Measurements from ENCODE around the gene LRRC8E.
A peak's percentile ranks its signal among the peaks of the same experiment; 100 is the strongest.
"Not testable (repeated sequence)": the region's sequence is repeated elsewhere in the genome, so short reads cannot be mapped to it uniquely, and the experiment has no call there.

Gene LRRC8E

DNA sequence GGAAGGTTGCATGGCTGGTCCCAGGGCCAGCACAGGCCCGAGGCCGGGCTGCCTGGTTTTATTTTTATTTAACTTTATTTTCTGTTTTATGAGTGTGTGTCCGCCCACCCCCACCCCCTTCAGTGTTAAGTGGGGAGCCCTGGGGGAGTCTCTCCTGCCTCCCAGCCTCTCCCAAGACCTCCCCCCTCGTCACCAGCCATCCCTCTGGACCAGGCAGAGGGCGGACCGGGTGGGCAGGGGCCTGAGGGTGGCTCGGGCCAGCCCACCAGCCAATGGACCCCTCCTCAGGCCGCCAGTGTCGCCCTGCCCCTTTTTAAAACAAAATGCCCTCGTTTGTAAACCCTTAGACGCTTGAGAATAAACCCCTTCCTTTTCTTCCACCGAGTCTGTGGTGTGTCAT lies 25.8 kb downstream of the LRRC8E start:
- Histone ChIP-seq H3K27me3 (ENCODE audit: control insufficient read depth in 2 of 2, insufficient read depth in 2 of 2, low read length in 2 of 2) (peaks cover 23 to 26% of the 10 kb centered on the region in 2 donors), H3K9ac (ENCODE audit: low read depth in 1 of 2, low read length in 2 of 2) (no peak overlapping the region), H3K36me3 (ENCODE audit: control insufficient read depth in 2 of 2, insufficient read depth in 2 of 2, low read length in 2 of 2) (peaks cover 24 to 29% of the 10 kb centered on the region in 2 donors), H3K4me3 (ENCODE audit: low read length in 2 of 2) (no peak overlapping the region), H3K27ac (ENCODE audit: low read depth in 2 of 2, low read length in 2 of 2) (no peak overlapping the region), H3K9me3 (ENCODE audit: control insufficient read depth in 2 of 2, low read length in 2 of 2) (no peaks in the 10 kb centered on the region), H3K4me1 (ENCODE audit: control insufficient read depth in 2 of 2, insufficient read depth in 2 of 2, low read length in 2 of 2) (peaks cover 10 to 16% of the 10 kb centered on the region in 2 donors)

DNA sequence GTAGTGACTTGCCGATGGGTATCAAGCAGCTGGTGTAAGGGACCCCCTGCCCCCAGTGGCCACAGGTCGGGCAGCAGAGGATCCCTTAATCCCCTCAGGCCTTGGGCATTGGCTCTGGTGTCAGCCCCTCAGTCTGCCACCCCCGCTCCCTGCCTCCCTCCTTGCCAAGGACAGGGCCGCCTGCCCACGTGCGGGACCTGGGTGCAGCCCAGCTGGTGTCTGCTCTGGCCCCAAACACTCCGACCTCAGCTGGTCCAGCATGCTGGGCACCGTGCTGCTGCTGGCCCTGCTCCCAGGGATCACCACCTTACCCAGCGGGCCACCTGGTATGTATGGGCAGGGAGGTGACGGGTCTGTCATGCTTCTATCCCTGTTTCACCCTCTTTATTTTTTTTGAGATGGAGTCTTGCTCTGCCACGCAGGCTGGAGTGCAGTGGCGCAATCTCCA lies 26.3 kb downstream of the LRRC8E start, which contains the start of gene TGFBR3L:
TSS of gene TGFBR3L (plus strand) at position 233 of the 448 bp plus-strand sequence.
- Histone ChIP-seq H3K4me3 (ENCODE audit: low read length in 2 of 2) (no peak within 1 kb of the TSS), H3K36me3 (ENCODE audit: control insufficient read depth in 2 of 2, insufficient read depth in 2 of 2, low read length in 2 of 2) (peaks cover 24 to 26% of the 10 kb centered on the region in 2 donors), H3K9me3 (ENCODE audit: control insufficient read depth in 2 of 2, low read length in 2 of 2) (no peaks in the 10 kb centered on the region), H3K27me3 (ENCODE audit: control insufficient read depth in 2 of 2, insufficient read depth in 2 of 2, low read length in 2 of 2) (peaks cover 23 to 26% of the 10 kb centered on the region in 2 donors), H3K27ac (ENCODE audit: low read depth in 2 of 2, low read length in 2 of 2) (no peak within 1 kb of the TSS), H3K4me1 (ENCODE audit: control insufficient read depth in 2 of 2, insufficient read depth in 2 of 2, low read length in 2 of 2) (peaks cover 12 to 19% of the 10 kb centered on the region in 2 donors), H3K9ac (ENCODE audit: low read depth in 1 of 2, low read length in 2 of 2) (no peak within 1 kb of the TSS)

DNA sequence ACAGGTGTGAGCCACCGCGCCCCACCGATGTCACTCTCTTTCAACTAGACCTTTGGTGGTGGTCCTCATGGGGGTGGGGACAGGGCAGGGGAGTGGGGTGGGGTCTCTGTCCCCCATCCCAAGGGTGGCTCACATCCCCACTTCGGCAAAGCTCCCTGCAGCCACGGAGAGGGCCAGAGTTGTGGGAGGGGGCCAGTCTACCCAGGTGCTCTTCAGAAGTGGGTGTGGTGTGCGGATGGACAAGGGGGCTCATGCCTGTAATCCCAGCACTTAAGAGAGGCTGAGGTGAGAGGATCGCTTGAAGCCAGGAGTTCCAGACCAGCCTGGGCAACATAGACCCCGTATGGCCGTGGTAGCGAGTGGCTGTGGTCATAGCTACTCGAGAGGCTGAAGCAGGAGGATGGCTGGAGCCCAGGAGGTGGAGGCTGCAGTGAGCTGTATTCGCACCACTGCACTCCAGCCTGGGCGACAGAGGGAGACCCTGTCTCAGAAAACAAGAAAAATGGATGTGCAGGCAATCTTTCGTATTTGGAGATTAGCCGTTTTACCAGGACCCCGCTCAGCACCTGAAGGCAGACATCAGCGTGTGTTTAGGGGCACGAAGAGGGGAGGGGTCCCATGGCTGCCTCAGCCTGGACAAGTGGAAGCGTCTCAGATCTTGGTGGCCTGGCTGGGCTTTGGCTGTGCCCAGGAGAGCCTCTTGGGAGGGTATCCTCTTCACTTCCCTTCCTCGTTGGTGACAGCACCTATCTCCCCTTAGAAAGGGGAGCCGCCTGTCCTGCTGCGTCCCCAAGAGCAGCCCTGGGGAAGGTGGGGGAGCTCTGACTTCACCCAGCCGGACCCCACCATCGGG lies 27.2 kb downstream of the LRRC8E start:
- H3K9ac ChIP-seq (ENCODE audit: low read depth in 1 of 2, low read length in 2 of 2), result no peak overlapping the region
- no peaks in the 10 kb centered on the region for H3K9me3 ChIP-seq (ENCODE audit: control insufficient read depth in 2 of 2, low read length in 2 of 2)
- peaks cover 17 to 23% of the 10 kb centered on the region in 2 donors for H3K4me1 ChIP-seq (ENCODE audit: control insufficient read depth in 2 of 2, insufficient read depth in 2 of 2, low read length in 2 of 2)
- peaks cover 18 to 20% of the 10 kb centered on the region in 2 donors for H3K36me3 ChIP-seq (ENCODE audit: control insufficient read depth in 2 of 2, insufficient read depth in 2 of 2, low read length in 2 of 2)
- H3K27ac ChIP-seq (ENCODE audit: low read depth in 2 of 2, low read length in 2 of 2), result no peak overlapping the region
- peaks cover 23 to 26% of the 10 kb centered on the region in 2 donors for H3K27me3 ChIP-seq (ENCODE audit: control insufficient read depth in 2 of 2, insufficient read depth in 2 of 2, low read length in 2 of 2)
- no peak overlapping the region for H3K4me3 ChIP-seq (ENCODE audit: low read length in 2 of 2)

DNA sequence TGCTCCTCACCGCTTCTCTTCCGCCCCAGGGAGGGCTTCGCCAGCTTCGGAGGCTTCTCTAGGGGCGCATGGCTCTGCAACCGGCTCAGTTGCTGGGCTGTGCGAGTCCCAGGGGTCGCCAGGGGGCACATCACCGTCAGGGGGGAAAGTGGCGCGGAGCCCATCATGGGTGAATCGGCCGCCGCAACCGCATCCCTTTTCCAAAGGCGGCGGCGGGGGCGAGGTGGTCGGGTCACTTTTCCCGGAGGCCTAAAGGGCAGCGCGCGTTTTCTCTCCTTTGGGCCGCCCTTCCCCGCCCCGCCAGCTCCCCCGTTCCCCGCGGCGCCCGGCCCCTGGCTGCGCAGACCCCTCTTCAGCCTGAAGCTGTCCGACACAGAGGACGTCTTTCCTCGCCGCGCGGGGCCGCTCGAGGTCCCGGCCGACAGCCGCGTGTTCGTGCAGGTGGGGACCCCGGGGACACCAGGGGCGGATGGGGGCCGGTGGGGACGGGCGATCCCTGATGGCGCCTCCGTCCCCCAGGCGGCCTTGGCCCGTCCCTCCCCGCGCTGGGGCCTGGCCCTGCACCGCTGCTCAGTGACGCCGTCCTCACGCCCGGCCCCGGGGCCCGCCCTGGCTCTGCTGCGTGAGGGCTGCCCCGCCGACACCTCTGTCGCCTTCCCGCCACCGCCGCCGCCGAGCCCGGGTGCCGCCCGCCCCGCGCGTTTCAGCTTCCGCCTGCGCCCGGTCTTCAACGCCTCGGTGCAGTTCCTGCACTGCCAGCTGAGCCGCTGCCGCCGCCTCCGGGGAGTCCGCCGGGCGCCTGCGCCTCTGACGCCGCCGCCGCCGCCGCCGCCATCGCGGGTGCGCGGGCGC lies 28.0 kb downstream of the LRRC8E start:
- H3K27me3 ChIP-seq (ENCODE audit: control insufficient read depth in 2 of 2, insufficient read depth in 2 of 2, low read length in 2 of 2), result peaks cover 23 to 26% of the 10 kb centered on the region in 2 donors
- H3K27ac ChIP-seq (ENCODE audit: low read depth in 2 of 2, low read length in 2 of 2), result no peak overlapping the region
- no peaks in the 10 kb centered on the region for H3K9me3 ChIP-seq (ENCODE audit: control insufficient read depth in 2 of 2, low read length in 2 of 2)
- peak overlapping the region in 1 of 2 donors; percentile 30 for H3K4me3 ChIP-seq (ENCODE audit: low read length in 2 of 2)
- H3K9ac ChIP-seq (ENCODE audit: low read depth in 1 of 2, low read length in 2 of 2), result no peak overlapping the region
- H3K36me3 ChIP-seq (ENCODE audit: control insufficient read depth in 2 of 2, insufficient read depth in 2 of 2, low read length in 2 of 2), result peaks cover 13% of the 10 kb centered on the region in 2 donors
- peaks cover 23 to 25% of the 10 kb centered on the region in 2 donors for H3K4me1 ChIP-seq (ENCODE audit: control insufficient read depth in 2 of 2, insufficient read depth in 2 of 2, low read length in 2 of 2)

DNA sequence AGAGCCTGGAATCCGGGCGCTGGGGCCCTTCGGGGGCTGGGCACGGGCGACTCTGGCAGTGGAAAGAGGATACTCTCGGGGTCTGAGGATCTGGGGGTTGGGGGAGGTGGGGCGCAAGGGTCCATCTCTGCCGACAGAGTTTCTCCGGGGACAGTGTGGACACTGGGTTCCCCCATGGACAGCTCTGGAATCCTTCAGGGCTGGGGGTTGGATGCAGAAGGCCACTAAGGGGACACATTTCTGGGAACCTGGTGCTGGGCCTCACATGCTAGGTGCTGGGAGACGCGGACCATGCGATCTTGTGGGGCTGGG lies 28.6 kb downstream of the LRRC8E start:
- Histone ChIP-seq H3K4me1 (ENCODE audit: control insufficient read depth in 2 of 2, insufficient read depth in 2 of 2, low read length in 2 of 2) (peaks cover 29 to 31% of the 10 kb centered on the region in 2 donors), H3K9me3 (ENCODE audit: control insufficient read depth in 2 of 2, low read length in 2 of 2) (no peaks in the 10 kb centered on the region), H3K4me3 (ENCODE audit: low read length in 2 of 2) (peak overlapping the region in 1 of 2 donors; percentile 38), H3K9ac (ENCODE audit: low read depth in 1 of 2, low read length in 2 of 2) (no peak overlapping the region), H3K27ac (ENCODE audit: low read depth in 2 of 2, low read length in 2 of 2) (no peak overlapping the region), H3K27me3 (ENCODE audit: control insufficient read depth in 2 of 2, insufficient read depth in 2 of 2, low read length in 2 of 2) (peaks cover 23 to 26% of the 10 kb centered on the region in 2 donors), H3K36me3 (ENCODE audit: control insufficient read depth in 2 of 2, insufficient read depth in 2 of 2, low read length in 2 of 2) (peaks cover 7 to 9% of the 10 kb centered on the region in 2 donors)

DNA sequence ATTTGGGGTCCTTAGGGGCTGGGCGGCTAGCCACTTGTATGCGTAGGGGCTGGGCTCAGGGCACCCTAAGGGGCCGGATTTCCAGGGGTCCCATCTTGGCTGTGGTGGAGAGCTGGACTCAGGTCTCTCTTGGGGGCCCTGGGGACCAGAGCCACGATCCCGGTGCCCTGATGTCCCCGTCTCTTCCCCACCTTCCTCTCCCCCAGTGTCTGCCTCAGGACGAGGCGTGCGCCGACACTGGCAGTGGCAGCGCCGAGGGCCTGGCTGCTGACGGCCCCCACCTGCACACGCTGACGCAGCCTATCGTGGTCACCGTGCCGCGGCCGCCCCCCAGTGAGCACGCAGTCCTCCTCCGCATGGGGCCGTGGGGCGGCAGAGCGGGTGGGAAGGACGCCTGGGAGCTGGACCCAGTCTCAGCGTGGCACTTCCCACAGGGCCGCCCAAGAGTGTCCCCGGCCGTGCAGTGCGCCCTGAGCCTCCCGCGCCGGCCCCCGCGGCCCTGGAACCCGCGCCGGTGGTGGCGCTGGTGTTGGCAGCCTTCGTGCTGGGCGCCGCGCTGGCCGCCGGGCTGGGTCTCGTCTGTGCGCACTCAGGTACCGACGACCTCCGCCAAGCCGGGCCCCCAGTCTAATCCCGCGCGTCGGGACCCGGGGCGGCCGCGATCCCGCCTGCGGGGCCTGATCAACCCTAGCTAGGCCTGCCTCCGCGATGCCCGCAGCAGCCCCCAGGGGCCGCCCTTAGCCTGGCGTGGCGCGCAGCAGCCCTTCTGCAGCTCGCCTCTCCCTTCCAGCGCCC lies 29.2 kb downstream of the LRRC8E start:
- peak overlapping the region in 1 of 2 donors; percentile 38 for H3K4me3 ChIP-seq (ENCODE audit: low read length in 2 of 2)
- H3K27ac ChIP-seq (ENCODE audit: low read depth in 2 of 2, low read length in 2 of 2), result peak overlapping the region in 1 of 2 donors; percentile 23
- H3K9ac ChIP-seq (ENCODE audit: low read depth in 1 of 2, low read length in 2 of 2), result peak overlapping the region in 1 of 2 donors; percentile 25
- H3K4me1 ChIP-seq (ENCODE audit: control insufficient read depth in 2 of 2, insufficient read depth in 2 of 2, low read length in 2 of 2), result peaks cover 30 to 34% of the 10 kb centered on the region in 2 donors
- H3K36me3 ChIP-seq (ENCODE audit: control insufficient read depth in 2 of 2, insufficient read depth in 2 of 2, low read length in 2 of 2), result peaks cover 4 to 6% of the 10 kb centered on the region in 2 donors
- peaks cover 23 to 26% of the 10 kb centered on the region in 2 donors for H3K27me3 ChIP-seq (ENCODE audit: control insufficient read depth in 2 of 2, insufficient read depth in 2 of 2, low read length in 2 of 2)
- H3K9me3 ChIP-seq (ENCODE audit: control insufficient read depth in 2 of 2, low read length in 2 of 2), result no peaks in the 10 kb centered on the region

DNA sequence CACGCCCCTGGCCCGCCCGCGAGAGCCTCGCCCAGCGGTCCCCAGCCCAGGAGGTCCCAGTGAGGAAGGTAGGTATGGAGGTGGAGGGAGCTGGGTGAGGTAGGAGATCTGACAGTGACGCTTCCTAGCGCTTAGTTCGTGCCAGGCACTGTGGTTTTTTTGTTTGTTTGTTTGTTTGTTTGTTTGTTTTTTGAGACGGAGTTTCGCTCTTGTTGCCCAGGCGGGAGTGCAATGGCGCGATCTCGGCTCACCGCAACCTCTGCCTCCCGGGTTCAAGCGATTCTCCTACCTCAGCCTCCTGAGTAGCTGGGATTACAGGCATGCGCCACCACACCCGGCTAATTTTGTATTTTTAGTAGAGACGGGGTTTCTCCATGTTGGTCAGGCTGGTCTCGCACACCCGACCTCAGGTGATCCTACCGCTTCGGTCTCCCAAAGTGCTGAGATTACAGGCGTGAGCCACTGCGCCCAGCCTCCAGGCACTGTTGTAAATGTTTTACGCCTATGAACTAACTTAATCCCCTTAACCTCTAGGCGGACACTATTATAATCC lies 29.8 kb downstream of the LRRC8E start:
- not testable (repeated sequence) for H3K27ac ChIP-seq (ENCODE audit: low read depth in 2 of 2, low read length in 2 of 2); H3K9ac ChIP-seq (ENCODE audit: low read depth in 1 of 2, low read length in 2 of 2); H3K36me3 ChIP-seq (ENCODE audit: control insufficient read depth in 2 of 2, insufficient read depth in 2 of 2, low read length in 2 of 2); H3K9me3 ChIP-seq (ENCODE audit: control insufficient read depth in 2 of 2, low read length in 2 of 2)
- Histone ChIP-seq H3K4me1 (ENCODE audit: control insufficient read depth in 2 of 2, insufficient read depth in 2 of 2, low read length in 2 of 2) (peaks cover 30 to 34% of the 10 kb centered on the region in 2 donors), H3K4me3 (ENCODE audit: low read length in 2 of 2) (peak overlapping the region in 1 of 2 donors; percentile 38), H3K27me3 (ENCODE audit: control insufficient read depth in 2 of 2, insufficient read depth in 2 of 2, low read length in 2 of 2) (peaks cover 23 to 26% of the 10 kb centered on the region in 2 donors)

DNA sequence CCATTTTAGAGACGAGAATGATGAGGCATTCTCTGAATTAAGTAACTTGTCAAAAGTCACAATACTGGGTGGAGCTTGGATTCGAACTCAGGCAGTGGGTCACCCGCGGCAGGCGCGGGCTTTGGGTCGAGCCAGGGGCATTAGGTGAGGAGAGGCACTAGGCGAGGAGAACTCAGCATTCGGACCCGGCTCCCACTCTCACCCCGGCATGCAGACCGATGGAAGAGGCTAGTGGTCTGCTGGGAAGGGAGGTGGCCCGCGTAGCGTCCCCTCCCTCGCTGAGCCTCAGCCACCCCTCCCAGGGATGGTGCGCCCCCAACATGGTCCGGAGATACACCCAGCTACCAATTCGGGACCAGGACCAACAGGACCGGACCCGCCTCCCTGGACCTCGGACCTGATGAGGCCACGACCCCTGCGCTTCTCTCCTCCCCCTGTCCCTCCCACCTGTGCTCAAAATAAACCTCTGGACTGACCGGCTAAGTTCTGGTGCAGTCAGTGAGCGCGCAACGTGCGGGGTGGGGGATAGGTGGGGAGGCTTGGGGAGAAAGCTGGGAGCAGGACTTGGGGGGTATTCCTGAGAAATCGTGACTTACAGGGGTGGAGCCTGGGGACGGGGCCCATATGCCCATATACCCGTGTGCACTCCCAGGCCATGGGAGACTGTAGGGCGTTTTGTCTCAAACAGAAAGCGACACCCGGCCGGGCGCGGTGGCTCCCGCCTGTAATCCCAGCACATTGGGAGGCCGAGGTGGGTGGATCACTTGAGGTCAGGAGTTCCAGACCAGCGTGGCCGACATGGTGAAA lies 30.5 kb downstream of the LRRC8E start:
- Histone ChIP-seq H3K9me3 (ENCODE audit: control insufficient read depth in 2 of 2, low read length in 2 of 2) (no peaks in the 10 kb centered on the region), H3K27me3 (ENCODE audit: control insufficient read depth in 2 of 2, insufficient read depth in 2 of 2, low read length in 2 of 2) (peaks cover 23 to 26% of the 10 kb centered on the region in 2 donors), H3K4me3 (ENCODE audit: low read length in 2 of 2) (peak overlapping the region; percentile 7 to 63), H3K9ac (ENCODE audit: low read depth in 1 of 2, low read length in 2 of 2) (no peak overlapping the region), H3K27ac (ENCODE audit: low read depth in 2 of 2, low read length in 2 of 2) (no peak overlapping the region), H3K36me3 (ENCODE audit: control insufficient read depth in 2 of 2, insufficient read depth in 2 of 2, low read length in 2 of 2) (peaks cover 0 to 6% of the 10 kb centered on the region in 2 donors), H3K4me1 (ENCODE audit: control insufficient read depth in 2 of 2, insufficient read depth in 2 of 2, low read length in 2 of 2) (peaks cover 30 to 34% of the 10 kb centered on the region in 2 donors)
